Ramos (cell line): ENCODE measurements around the gene WDFY2.

ENCODE experiments used
- in situ Hi-C: fragments of 300-500 bp; cut with MboI; formaldehyde crosslinking; loops from one replicate; pipeline ENCODE4 v1.14.3; 2022; ENCODE audit warnings: low sequenced_read_pairs; ENCODE audit not compliant: unreplicated experiment

The WDFY2 gene

GRCh38 chr13:51781246-51782022 lies 197.2 kb downstream of the WDFY2 start:
- in situ Hi-C loops = loop anchor here (25.0 kb wide), 2 partner anchors 94 to 194 kb away; partner anchors contain the start of gene WDFY2

DNA sequence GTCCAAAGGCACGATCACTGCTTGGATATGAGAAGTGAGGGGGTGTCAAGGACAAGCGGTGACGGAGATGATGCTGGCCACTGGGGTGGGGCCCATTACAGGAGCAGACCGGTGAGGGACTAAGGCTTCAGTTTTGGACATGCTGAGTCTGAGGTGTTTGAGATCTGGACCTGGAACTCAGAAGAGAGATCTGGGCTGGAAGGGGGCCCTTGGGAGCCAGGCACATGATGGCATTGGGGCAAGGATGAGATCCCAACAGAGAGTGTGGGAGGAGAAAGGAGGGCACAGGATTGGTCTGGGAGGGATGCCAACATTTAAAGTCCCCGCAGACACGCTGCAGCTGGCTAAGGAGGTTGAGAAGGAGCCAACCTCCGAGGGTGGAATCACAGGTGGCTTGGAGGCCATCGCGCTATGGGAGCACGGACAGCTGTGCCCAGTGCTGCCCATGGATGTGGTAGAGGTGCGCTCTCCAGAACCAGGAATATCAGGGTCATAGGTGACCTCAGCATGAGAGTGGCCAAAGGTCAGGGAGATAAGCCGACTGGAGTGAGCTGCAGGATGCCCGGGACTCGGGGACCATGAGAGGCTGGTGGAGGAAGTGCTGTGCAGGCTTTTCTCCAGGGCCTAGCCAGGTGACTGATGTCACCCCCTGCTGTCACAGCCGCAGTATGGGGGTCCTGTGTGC lies 197.9 kb downstream of the WDFY2 start:
- in situ Hi-C loops = loop anchor here (25.0 kb wide), 2 partner anchors 95 to 195 kb away; partner anchors contain the start of gene WDFY2

DNA sequence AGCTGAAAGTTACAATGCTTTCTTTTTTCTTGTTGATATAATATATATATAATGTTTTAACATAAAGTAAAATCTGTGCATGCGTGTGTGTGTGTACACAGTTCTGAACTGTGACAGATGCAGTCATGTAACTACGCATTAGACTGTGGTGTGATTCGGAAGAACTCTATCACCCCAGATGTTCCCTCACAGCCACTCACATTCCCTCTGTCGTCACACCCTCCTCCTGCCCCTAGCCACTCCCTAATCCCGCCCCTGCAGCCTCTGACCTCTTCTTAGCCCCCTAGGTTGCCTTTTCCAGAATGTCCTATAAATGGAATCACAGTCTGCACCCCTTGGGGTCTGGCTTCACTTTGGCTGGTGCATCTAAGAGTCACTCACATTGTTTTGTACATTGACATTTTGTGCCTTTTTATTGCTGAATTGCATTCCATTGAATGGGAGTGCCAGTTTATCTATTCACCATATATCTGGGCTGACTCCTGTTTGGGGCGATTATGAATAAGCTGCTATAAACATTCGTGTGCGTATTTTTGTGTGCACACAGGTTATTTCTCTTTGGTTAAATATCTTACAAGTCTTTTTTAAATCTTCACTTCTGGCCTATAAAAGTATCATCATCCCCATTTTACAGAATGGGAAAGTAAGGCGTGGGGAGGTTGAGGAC lies 199.3 kb downstream of the WDFY2 start:
- in situ Hi-C loops = loop anchor here (25.0 kb wide), 2 partner anchors 96 to 196 kb away; partner anchors contain the start of gene WDFY2

DNA sequence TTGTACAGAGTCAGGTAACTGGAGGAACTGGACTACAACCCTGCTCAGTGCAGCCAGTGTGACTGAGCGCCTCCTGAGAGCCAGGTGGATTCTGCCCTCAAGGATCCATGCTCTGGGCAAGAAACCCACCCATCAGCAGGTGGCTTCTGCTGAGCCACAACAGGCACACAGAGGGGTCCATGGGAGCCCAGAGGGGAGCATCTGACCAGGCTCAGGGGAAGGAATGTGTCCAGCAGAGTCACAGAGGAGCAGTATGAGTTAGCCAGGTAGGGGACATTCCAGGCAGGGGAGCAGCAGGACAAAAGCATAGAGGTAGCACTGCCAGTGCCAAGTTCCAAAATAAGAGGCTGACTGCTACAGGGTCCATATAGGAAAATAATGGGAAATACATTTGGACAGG lies 199.8 kb downstream of the WDFY2 start:
- in situ Hi-C loops = loop anchor here (25.0 kb wide), 2 partner anchors 97 to 197 kb away; partner anchors contain the start of gene WDFY2

DNA sequence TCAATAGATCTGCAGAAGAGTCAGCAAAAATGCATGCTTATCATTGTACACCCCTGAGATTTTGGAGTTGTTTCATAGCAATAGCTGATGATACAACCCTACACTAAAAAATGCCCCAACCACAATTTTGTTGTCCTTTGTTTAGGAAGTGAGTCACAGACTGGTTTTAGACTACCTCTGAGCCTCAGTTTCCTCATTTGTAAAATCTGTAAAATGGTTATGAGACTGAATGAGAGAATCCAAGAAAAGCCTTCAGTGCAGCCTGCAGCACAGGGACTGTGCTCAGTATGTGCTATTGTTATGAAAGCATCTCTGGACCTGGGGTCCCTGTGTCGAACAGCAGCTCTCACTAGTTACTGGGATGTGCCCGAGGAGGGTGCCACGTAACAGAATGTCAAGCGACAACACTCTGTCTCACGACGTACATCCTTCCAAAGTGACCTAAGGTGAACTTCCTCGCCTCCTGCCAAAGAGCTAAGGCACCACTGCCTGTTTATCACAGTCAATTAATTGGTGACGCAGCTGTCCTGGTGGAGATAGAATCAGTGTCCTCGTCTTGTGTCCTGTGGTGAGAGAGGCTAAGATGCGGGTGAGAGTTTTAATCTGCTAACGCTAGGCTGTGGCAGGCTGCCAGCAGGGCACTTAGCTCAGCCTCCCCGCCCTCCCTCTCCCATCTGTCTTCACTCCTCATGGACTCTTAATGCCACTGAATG lies 201.6 kb downstream of the WDFY2 start:
- in situ Hi-C loops = loop anchor here (25.0 kb wide), 2 partner anchors 99 to 199 kb away; partner anchors contain the start of gene WDFY2

- in situ Hi-C loops = loop anchor here (25.0 kb wide), 2 partner anchors 99 to 199 kb away; partner anchors contain the start of gene WDFY2
These were observed 202.4 kb downstream of the WDFY2 start for GRCh38 chr13:51786425-51787265.

GRCh38 chr13:51793570-51794271 lies 209.5 kb downstream of the WDFY2 start:
- in situ Hi-C loops = loop anchor here (5.0 to 25.0 kb wide), 4 partner anchors 106 to 669 kb away; partner anchors contain the start of gene WDFY2

DNA sequence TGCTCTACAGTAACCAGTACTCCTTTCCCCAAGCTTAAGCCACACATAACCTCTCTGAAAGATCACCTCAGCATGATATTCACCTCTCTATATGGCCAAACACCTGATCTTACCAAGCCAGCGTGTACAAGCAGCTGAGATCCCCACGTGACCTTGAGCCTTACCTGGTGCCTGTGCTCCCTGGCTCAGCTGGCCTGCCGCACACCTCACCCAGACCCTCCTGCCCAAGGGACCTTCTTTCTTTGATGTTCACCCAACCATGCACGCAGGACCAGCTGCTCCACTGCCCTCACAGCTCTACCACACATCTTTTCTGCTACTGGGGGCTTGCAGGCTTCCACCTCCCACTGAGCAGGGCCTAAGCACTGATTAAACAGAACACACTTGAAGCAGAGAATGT lies 210.7 kb downstream of the WDFY2 start:
- in situ Hi-C loops = loop anchor here (5.0 to 25.0 kb wide), 4 partner anchors 108 to 670 kb away; partner anchors contain the start of gene WDFY2

DNA sequence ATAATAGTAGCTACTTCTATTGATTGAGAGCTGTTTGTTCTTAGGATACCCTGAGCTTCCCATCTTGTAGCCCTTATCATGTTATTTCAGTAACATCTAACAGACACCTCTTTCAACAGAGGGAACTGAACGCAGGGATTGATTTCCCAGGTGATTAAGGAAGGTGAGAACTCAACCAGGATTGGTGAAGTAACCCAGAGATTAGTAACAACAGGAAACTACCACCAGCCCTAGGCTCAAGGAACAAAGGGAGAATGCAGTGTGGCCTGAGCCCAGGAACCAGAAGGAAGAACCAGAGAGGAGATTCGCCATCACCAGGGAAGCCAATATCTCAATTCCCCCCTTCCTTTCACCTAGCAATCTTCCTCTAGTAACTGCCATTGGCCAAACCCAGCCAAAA lies 211.2 kb downstream of the WDFY2 start:
- in situ Hi-C loops = loop anchor here (10.0 to 25.0 kb wide), 3 partner anchors 108 to 671 kb away; partner anchors contain the start of gene WDFY2

DNA sequence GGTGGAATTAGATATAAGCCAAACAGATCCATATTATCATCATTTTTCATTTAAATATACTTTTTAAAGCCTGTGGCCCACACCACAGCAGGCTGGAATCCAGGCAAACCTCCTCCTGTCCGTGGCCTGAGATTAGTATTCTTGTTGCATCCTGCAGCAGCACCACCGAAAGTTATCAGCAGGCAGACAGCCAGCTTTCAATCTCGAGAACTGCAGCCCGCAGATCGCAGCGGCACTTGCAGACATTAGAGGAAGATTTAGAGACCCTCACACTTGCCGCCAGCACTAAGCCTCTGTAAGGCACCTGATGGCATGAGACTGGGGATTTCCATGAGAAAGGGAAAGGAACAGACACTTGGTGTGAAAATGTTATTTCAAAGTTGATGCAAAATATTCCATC lies 212.3 kb downstream of the WDFY2 start:
- in situ Hi-C loops = loop anchor here (10.0 to 25.0 kb wide), 3 partner anchors 109 to 672 kb away; partner anchors contain the start of gene WDFY2

DNA sequence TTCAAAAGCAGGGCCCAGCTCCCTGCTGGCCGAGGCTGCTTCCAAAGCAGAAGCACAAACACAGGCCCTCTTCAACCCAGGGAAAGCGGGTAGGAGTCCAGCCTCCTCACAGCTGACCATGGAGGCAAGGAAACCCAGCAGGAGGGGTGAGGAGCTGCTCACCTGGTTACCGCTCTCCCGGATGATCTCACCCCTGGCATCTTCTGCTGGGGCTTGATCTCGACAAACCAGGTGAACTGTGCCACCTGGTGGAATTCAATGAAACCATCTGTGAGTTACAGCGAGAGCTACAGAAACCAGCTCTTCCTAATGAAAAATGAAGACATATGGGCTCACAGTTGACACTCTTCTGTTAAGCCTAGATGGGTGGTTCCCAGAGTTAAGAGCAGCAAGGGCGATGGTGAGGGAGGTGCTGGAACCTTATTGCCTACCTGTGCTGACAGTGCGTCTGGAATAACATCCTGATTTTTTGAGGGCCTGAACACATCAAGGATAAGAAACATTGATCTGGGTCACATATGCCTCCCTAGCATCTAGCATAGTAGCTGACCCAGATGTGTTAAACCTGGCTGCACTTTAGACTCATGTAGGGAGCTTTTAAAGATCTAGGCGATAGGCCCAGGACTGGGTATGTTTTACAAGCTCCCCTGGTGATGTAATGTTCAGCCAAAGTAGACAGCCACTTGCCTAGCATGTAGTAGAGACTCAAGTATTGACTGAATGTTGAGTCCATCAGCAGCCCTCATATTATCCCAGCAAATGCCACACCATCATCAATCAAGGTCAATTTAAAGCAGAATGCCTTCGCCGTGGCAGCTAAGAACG lies 213.6 kb downstream of the WDFY2 start:
- in situ Hi-C loops = loop anchor here (10.0 to 25.0 kb wide), 3 partner anchors 111 to 673 kb away; partner anchors contain the start of gene WDFY2

GRCh38 chr13:51799261-51799660 lies 215.0 kb downstream of the WDFY2 start:
- in situ Hi-C loops = loop anchor here (10.0 to 25.0 kb wide), 3 partner anchors 112 to 674 kb away; partner anchors contain the start of gene WDFY2

- in situ Hi-C loops = no loop called here
These were observed 216.2 kb downstream of the WDFY2 start for GRCh38 chr13:51800486-51800885.

DNA sequence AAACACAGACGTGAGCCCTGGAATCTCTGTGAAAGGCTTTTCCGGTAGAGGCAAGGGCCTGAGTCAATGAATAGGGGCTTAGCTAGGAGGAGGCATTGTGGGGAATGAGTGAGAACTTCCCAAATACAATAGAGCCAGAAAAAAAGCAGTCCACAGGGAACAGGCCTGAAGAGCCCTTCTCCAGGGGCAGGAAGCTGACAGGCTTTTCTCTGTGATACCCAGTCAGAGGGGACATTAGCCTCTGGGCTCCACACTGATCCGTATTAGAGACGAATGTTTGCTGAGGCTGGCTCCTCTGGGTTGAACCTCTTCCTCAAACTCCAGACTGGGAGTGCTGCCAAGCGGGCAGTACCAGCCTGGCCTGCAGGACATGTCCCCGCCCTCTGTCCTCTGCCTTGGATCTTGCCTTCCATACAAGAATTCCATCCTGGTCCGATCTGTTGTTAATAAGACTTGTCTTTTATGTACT lies 217.4 kb downstream of the WDFY2 start:
- in situ Hi-C loops = no loop called here

- in situ Hi-C loops = no loop called here
These were observed 218.6 kb downstream of the WDFY2 start for GRCh38 chr13:51802631-51803418.
